OCI-LY1 (cell line): ENCODE data around the gene KCNA5.

Experiments
- H2AFZ ChIP-seq: fragments of 200-600 bp; sonication (generic), shearing (Covaris generic); 2 replicates; pipeline ENCODE4 v1.6.0; 2014; ENCODE audit warnings: antibody characterized with exemption, mild to moderate bottlenecking, low read length
- H3F3A ChIP-seq: fragments of 200-600 bp; sonication (generic), shearing (Covaris generic); 2 replicates; pipeline ENCODE4 v1.6.0; 2014; ENCODE audit warnings: mild to moderate bottlenecking, antibody characterized with exemption, low read length, moderate library complexity; ENCODE audit not compliant: insufficient read depth
- H3K27ac ChIP-seq: fragments of 200-600 bp; sonication (generic); 2 replicates; pipeline ENCODE4 v1.5.1; 2014; ENCODE audit warnings: low read length, mixed run types, mild to moderate bottlenecking, low read depth; ENCODE audit not compliant: poor library complexity, severe bottlenecking
- H3K27me3 ChIP-seq: fragments of 200-600 bp; sonication (generic); 2 replicates; pipeline ENCODE4 v1.6.0; 2014; ENCODE audit warnings: antibody characterized with exemption, mild to moderate bottlenecking, low read length, moderate library complexity; ENCODE audit not compliant: insufficient read depth
- H3K36me3 ChIP-seq: fragments of 200-600 bp; sonication (generic); 2 replicates; pipeline ENCODE4 v1.6.1; 2014; ENCODE audit warnings: mild to moderate bottlenecking, antibody characterized with exemption, low read length, moderate library complexity, mixed read lengths; ENCODE audit not compliant: insufficient read depth
- H3K4me1 ChIP-seq: fragments of 200-600 bp; sonication (generic); 2 replicates; pipeline ENCODE4 v1.5.1; 2014; ENCODE audit warnings: mild to moderate bottlenecking, low read length, moderate library complexity; ENCODE audit not compliant: insufficient read depth, severe bottlenecking
- H3K4me2 ChIP-seq: fragments of 200-600 bp; sonication (generic), shearing (Covaris generic); 2 replicates; pipeline ENCODE4 v1.6.1; 2014; ENCODE audit warnings: low read length
- H3K4me3 ChIP-seq: fragments of 200-600 bp; sonication (generic); 2 replicates; pipeline ENCODE4 v1.5.1; 2014; ENCODE audit warnings: low read length, low read depth, mild to moderate bottlenecking, mixed read lengths; ENCODE audit not compliant: poor library complexity, severe bottlenecking
- H3K79me2 ChIP-seq: fragments of 200-600 bp; shearing (Covaris generic); 2 replicates; pipeline ENCODE4 v1.6.1; 2016; ENCODE audit warnings: mixed run types, low read length, mixed read lengths; ENCODE audit not compliant: insufficient read depth
- H3K9ac ChIP-seq: fragments of 200-600 bp; sonication (generic), shearing (Covaris generic); 2 replicates; pipeline ENCODE4 v1.6.1; 2014; ENCODE audit warnings: mild to moderate bottlenecking, low read length, mixed read lengths
- H3K9me2 ChIP-seq: fragments of 200-600 bp; sonication (generic), shearing (Covaris generic); 2 replicates; pipeline ENCODE4 v1.6.1; 2014; ENCODE audit warnings: low read depth, mild to moderate bottlenecking, low read length, mixed read lengths
- H3K9me3 ChIP-seq: fragments of 200-600 bp; shearing (Covaris generic); 2 replicates; pipeline ENCODE4 v1.6.1; 2014; ENCODE audit warnings: low read length, mixed read lengths
- H4K20me1 ChIP-seq: fragments of 200-600 bp; sonication (generic), shearing (Covaris generic); 2 replicates; pipeline ENCODE4 v1.6.0; 2016; ENCODE audit warnings: mild to moderate bottlenecking, low read length; ENCODE audit not compliant: insufficient read depth
- CTCF ChIP-seq: fragments of 200-600 bp; sonication (generic), shearing (Covaris generic); IDR thresholded peaks from 2 replicates; pipeline ENCODE4 v1.5.1; 2017; ENCODE audit warnings: mild to moderate bottlenecking, antibody characterized with exemption, low read length, moderate library complexity, mixed read lengths
- EZH2 ChIP-seq: fragments of 200-600 bp; sonication (generic), shearing (Covaris generic); IDR thresholded peaks from 2 replicates; pipeline ENCODE4 v1.8.0; 2017; ENCODE audit warnings: borderline replicate concordance, mixed run types, mild to moderate bottlenecking, antibody characterized with exemption, low read length, moderate library complexity, mixed read lengths

Gene KCNA5

GRCh38 chr12:5030066-5030465 lies 13.6 kb upstream of the KCNA5 start:
- TF ChIP-seq CTCF = no peak
- TF ChIP-seq EZH2 = no peak
- Histone ChIP-seq H3K4me3 (no peak overlapping the region), H3K9me2 (no peaks in the 10 kb centered on the region), H3K4me2 (no peak overlapping the region), H3K79me2 (no peaks in the 10 kb centered on the region), H3K9ac (no peak overlapping the region), H3K9me3 (no peaks in the 10 kb centered on the region), H3F3A (no peaks in the 10 kb centered on the region), H2AFZ (no peak overlapping the region), H3K27ac (no peak overlapping the region), H3K27me3 (0 out of 2 replicates have a peak, but pooled peaks cover 7% of the 10 kb centered on the region), H3K36me3 (no peaks in the 10 kb centered on the region), H4K20me1 (no peaks in the 10 kb centered on the region), H3K4me1 (no peaks in the 10 kb centered on the region)

GRCh38 chr12:5031242-5031641 lies 12.4 kb upstream of the KCNA5 start:
- TF ChIP-seq EZH2 (no peak), CTCF (no peak)
- Histone ChIP-seq H3K27ac (no peak overlapping the region), H3K27me3 (0 out of 2 replicates have a peak, but pooled peaks cover 7% of the 10 kb centered on the region), H3K4me3 (no peak overlapping the region), H3K9ac (no peak overlapping the region), H4K20me1 (no peaks in the 10 kb centered on the region), H3K9me3 (no peaks in the 10 kb centered on the region), H3K79me2 (no peaks in the 10 kb centered on the region), H3K4me1 (no peaks in the 10 kb centered on the region), H3F3A (no peaks in the 10 kb centered on the region), H2AFZ (no peak overlapping the region), H3K36me3 (no peaks in the 10 kb centered on the region), H3K9me2 (no peaks in the 10 kb centered on the region), H3K4me2 (no peak overlapping the region)

- Histone ChIP-seq H3K9me2 (no peaks in the 10 kb centered on the region), H3K9me3 (no peaks in the 10 kb centered on the region), H3K36me3 (no peaks in the 10 kb centered on the region), H3K4me2 (no peak overlapping the region), H3K27me3 (0 out of 2 replicates have a peak, but pooled peaks cover 7% of the 10 kb centered on the region), H3K4me1 (no peaks in the 10 kb centered on the region), H3K9ac (no peak overlapping the region), H3K4me3 (no peak overlapping the region), H3F3A (no peaks in the 10 kb centered on the region), H2AFZ (no peak overlapping the region), H3K27ac (no peak overlapping the region), H3K79me2 (no peaks in the 10 kb centered on the region), H4K20me1 (no peaks in the 10 kb centered on the region)
- TF ChIP-seq CTCF (no peak), EZH2 (no peak)
Measured at GRCh38 chr12:5031958-5032357, 11.7 kb upstream of the KCNA5 start.
